IPS-18c (cell line): Measurements from ENCODE around the gene TAS2R1.
"Not testable (repeated sequence)": the region's sequence is repeated elsewhere in the genome, so short reads cannot be mapped to it uniquely, and the experiment has no call there.

Source experiments
- H3K4me3 ChIP-seq: 2 replicates; pipeline ENCODE4 v1.7.0; 2013; ENCODE audit warnings: low read depth, mild to moderate bottlenecking, low read length, moderate library complexity; ENCODE audit not compliant: insufficient read depth
- H3K9me3 ChIP-seq: one replicate; pipeline ENCODE4 v1.6.1; 2013; ENCODE audit warnings: mild to moderate bottlenecking, low read length, moderate library complexity; ENCODE audit not compliant: control insufficient read depth, insufficient read depth

The TAS2R1 gene

DNA sequence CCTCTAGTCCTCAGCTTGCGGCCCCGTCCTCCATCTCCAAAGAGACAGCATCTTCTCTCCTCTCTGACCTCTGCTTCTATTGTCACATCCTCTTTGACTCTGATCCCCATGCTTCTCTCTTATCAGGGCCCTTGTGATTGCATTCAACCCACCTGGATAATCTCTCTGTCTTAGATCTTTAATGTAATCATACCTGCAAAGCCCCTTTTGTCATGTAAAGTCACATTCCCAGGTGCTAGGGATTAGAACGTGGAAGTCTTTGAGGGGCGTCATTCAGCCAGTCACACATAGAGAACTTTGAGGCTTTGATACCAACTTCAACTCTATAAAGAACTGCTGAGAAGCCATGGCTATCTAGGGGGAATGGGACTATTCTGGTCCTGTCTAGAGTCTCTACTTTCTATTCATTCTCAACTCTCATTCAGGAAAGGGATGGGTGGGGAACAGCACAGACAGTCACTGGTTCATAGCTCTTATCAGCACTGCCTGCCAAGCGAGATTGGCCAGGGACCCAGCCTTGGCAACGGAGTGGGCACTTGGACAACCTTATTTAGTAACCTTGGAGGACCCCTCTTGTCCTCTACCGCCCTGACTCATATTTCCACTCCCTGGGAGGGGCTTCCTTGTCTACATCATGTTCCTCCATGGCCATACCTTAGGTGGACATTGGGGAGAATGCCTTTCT, 29.0 kb downstream of the TAS2R1 start:
- H3K9me3 ChIP-seq = no peaks in the 10 kb centered on the region

DNA sequence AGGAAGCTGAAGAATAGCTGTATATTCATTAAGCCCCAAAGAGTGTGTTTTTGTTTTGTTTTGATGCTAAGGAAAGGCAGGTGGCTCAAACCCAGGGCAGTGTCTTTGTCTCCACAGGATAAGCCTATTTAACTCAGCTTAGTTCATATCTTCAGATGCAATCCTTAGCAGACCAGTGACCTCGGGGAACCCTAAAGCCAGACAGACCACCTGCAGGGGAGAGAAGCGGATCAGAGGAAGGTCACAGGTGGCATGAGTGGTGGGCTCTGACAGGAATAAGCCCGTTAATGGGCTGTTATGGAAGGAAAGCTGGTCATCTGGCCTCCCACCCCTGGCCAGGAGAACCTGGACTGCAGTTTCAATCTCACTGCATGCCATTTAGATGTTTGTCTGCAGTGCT, 30.8 kb downstream of the TAS2R1 start:
- H3K9me3 ChIP-seq = no peaks in the 10 kb centered on the region
- no peak overlapping the region for H3K4me3 ChIP-seq

More for the DNA sequence above, 29.0 kb downstream of the TAS2R1 start:
- no peak overlapping the region for H3K4me3 ChIP-seq

- not testable (repeated sequence) for H3K4me3 ChIP-seq, H3K9me3 ChIP-seq
Observed at GRCh38 chr5:9598329-9598728, 31.8 kb downstream of the TAS2R1 start.

- H3K4me3 ChIP-seq, H3K9me3 ChIP-seq: not testable (repeated sequence)
Observed at GRCh38 chr5:9597322-9597721, 32.8 kb downstream of the TAS2R1 start.

GRCh38 chr5:9596824-9597223, 33.3 kb downstream of the TAS2R1 start:
- H3K9me3 ChIP-seq = no peaks in the 10 kb centered on the region
- no peak overlapping the region for H3K4me3 ChIP-seq

DNA sequence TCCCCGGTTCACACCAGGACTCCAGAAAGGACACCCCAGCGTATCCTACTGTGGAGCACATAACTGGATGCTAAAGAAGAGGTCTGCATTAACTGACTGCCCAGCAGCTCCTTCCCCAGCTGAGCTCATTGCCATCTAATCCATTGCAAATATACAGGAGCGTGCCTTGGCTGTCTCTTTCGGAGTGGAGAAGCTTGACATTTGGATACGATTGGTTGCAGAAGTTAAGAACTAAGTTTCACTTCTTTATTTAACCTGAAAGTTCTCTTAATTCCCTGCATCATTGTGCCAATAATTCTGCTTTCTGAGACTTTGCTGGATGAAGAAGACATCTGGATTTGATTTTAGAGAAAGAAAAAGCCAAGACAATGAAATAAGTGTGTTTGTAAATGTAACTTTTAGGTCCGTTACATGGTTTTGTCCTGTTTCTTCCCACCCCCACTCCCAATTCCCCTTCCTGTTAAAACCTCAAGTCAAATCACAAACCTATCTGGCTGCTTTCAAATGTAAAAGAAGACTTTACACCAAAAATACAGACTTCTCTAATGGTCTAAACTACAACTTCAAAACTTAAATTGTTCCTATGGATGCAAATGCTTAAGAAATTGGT, 33.9 kb downstream of the TAS2R1 start:
- Histone ChIP-seq H3K4me3 (no peak overlapping the region), H3K9me3 (no peaks in the 10 kb centered on the region)

- Histone ChIP-seq H3K9me3 (no peaks in the 10 kb centered on the region), H3K4me3 (no peak overlapping the region)
Observed at GRCh38 chr5:9594913-9595312, 35.2 kb downstream of the TAS2R1 start.

DNA sequence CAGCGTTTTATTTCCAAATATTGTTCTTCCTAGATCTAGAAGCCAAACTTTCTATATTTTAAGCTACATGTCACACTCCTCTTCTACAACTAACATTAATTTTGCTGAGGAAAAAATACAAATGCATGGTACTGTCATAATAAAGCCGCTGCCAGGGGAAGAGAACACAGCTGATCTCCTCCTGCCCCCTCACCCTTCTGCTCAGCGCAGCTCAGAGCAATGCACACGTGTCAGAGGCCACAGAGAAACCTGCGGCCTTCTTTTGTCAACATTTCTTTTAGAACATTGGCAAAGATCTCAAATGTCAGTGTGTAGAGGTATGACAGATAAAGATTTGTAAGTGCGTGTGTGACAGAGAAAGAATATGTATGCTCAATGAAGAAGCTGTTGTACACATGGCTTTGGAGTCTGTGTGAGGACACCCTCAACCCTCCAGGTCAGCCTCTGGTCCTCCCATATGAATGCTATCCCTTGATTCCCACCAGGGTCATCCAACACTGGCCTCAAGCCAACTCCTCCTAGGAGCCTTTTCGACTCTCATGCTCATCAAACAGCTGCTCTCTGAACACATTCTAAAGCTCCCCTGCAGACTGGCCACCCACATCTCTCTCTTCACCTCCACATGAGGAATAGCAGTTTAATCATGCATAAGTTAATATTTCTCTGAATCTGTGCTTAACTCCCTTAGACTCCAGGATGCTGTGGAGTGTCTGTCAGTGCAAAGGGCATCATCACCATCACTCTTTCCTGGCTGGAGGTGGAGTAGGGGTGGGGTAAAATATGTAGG, 40.9 kb downstream of the TAS2R1 start:
- no peak overlapping the region for H3K4me3 ChIP-seq
- H3K9me3 ChIP-seq = no peaks in the 10 kb centered on the region

DNA sequence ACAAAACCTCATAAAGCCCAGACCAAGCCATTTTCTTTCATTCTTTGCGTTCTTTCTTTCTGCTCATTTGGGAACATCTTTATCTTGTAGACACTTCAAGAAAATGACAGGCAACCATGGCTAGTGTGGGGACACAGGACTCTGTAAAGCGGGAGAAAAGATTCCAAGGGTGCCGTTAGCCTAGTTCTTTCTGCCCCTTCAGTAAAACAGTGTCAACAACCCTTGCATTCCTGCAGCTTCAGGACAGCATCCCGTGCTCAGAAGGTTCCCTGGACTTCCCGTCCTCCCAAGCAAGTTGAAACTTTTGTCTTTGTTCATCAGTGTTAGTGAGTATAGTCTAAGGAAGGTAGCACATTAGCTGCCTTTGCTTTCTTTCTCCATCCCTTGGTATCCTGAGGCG, 41.9 kb downstream of the TAS2R1 start:
- Histone ChIP-seq H3K4me3 (no peak overlapping the region), H3K9me3 (no peaks in the 10 kb centered on the region)

GRCh38 chr5:9587135-9587534, 43.0 kb downstream of the TAS2R1 start:
- H3K9me3 ChIP-seq = no peaks in the 10 kb centered on the region

GRCh38 chr5:9582406-9582805, 47.7 kb downstream of the TAS2R1 start:
- Histone ChIP-seq H3K4me3 (no peak overlapping the region), H3K9me3 (no peaks in the 10 kb centered on the region)

More at GRCh38 chr5:9587135-9587534, 43.0 kb downstream of the TAS2R1 start:
- H3K4me3 ChIP-seq = no peak overlapping the region
